Right ventricle myocardium superior (tissue), 1 donor: ENCODE measurements around the gene CYSRT1. TPM values are rescaled to one million over a fixed set of nuclear protein-coding genes. Genes with fewer than 3 reads are reported as not detected.

Experiments used
- ATAC-seq: fragments of 200-7000 bp; cut with Tn5 transposase; one replicate; pipeline ENCODE4 v1.9.1; 2020; ENCODE audit warnings: mild to moderate bottlenecking; ENCODE audit not compliant: poor library complexity
- DNase-seq: peaks from one replicate; pipeline ENCODE4 v3.0.0-alpha.2; 2020
- intact Hi-C: fragments of 100-400 bp; cut with DNase I; formaldehyde crosslinking; loops from one replicate; pipeline ENCODE4 v1.11.2; 2022
- total RNA-seq: library from RNA; stranded (reverse); fragmentation: NEBNext Ultra II Directional; extraction: Animal tissue kit (Norgen Biotek cat#: 25700); gene quantifications from one replicate; pipeline ENCODE4 v1.2.1, GENCODE V29; 2021
- donor health status: DM: no; HTN: yes; CAD: no; lungs with severe emphysema.

CYSRT1 gene
- total RNA-seq, 1 donor from 2014 or later, result not detected

- ATAC-seq (no peak), DNase-seq (no peak)
- intact Hi-C loops, result no loop called here
Observed at GRCh38 chr9:137275203-137275587, 50.2 kb downstream of the CYSRT1 start.

Other genes starting within 250 kb of the CYSRT1 start
- 6,152 TPM for gene PTGDS, start 247.7 kb upstream of the CYSRT1 start, total RNA-seq
- 9.7 TPM for gene LCNL1, start 242.2 kb upstream of the CYSRT1 start, total RNA-seq
- gene PAXX, start 232.8 kb upstream of the CYSRT1 start, total RNA-seq, result 19.4 TPM
- gene CLIC3, start 228.6 kb upstream of the CYSRT1 start, total RNA-seq, result 2.7 TPM
- gene ABCA2, start 196.9 kb upstream of the CYSRT1 start, total RNA-seq, result 26.7 TPM
- not detected for gene FUT7, start 193.1 kb upstream of the CYSRT1 start, total RNA-seq
- 59.1 TPM for gene NPDC1, start 179.0 kb upstream of the CYSRT1 start, total RNA-seq
- 1.9 TPM for gene ENTPD2, start 171.1 kb upstream of the CYSRT1 start, total RNA-seq
- 0.22 TPM for gene SAPCD2, start 154.6 kb upstream of the CYSRT1 start, total RNA-seq
- 11.3 TPM for gene UAP1L1, start 147.7 kb upstream of the CYSRT1 start, total RNA-seq
- 20.3 TPM for gene MAN1B1, start 138.2 kb upstream of the CYSRT1 start, total RNA-seq
- 153 TPM for gene DPP7, start 110.4 kb upstream of the CYSRT1 start, total RNA-seq
- gene GRIN1, start 86.0 kb upstream of the CYSRT1 start, total RNA-seq, result not detected
- not detected for gene LRRC26, start 55.1 kb upstream of the CYSRT1 start, total RNA-seq
- gene TMEM210, start 53.1 kb upstream of the CYSRT1 start, total RNA-seq, result not detected
- gene ANAPC2, start 36.6 kb upstream of the CYSRT1 start, total RNA-seq, result 33.9 TPM
- 73.7 TPM for gene SSNA1, start 36.5 kb upstream of the CYSRT1 start, total RNA-seq
- gene TPRN, start 24.4 kb upstream of the CYSRT1 start, total RNA-seq, result 19.0 TPM
- 44.9 TPM for gene TMEM203, start 19.5 kb upstream of the CYSRT1 start, total RNA-seq
- gene NDOR1, start 19.5 kb upstream of the CYSRT1 start, total RNA-seq, result 5.5 TPM
- gene RNF208, start 2.9 kb upstream of the CYSRT1 start, total RNA-seq, result 24.8 TPM
- gene RNF224, start 2.3 kb downstream of the CYSRT1 start, total RNA-seq, result not detected
- gene SLC34A3, start 5.7 kb downstream of the CYSRT1 start, total RNA-seq, result not detected
- gene TUBB4B, start 16.1 kb downstream of the CYSRT1 start, total RNA-seq, result 515 TPM
- gene STPG3, start 26.1 kb downstream of the CYSRT1 start, total RNA-seq, result 1.3 TPM
- 39.9 TPM for gene NELFB, start 30.2 kb downstream of the CYSRT1 start, total RNA-seq
- 16.6 TPM for gene TOR4A, start 52.6 kb downstream of the CYSRT1 start, total RNA-seq
- gene NRARP, start 77.1 kb downstream of the CYSRT1 start, total RNA-seq, result 4.4 TPM
- gene EXD3, start 198.0 kb downstream of the CYSRT1 start, total RNA-seq, result 6.9 TPM
- 1.7 TPM for gene NOXA1, start 198.2 kb downstream of the CYSRT1 start, total RNA-seq
- gene ENTPD8, start 216.2 kb downstream of the CYSRT1 start, total RNA-seq, result not detected
- gene NSMF, start 234.2 kb downstream of the CYSRT1 start, total RNA-seq, result 10.0 TPM